HG03060 (cell line): Measurements from ENCODE around the gene RRP36.
"Not testable (repeated sequence)": the region's sequence is repeated elsewhere in the genome, so short reads cannot be mapped to it uniquely, and the experiment has no call there.

Experiments used
- ATAC-seq: cut with Tn5 transposase; IDR thresholded peaks from one replicate; pipeline ENCODE4 v1.9.1; 2021; ENCODE audit warnings: low read depth, moderate number of reproducible peaks; ENCODE audit not compliant: unreplicated experiment

The RRP36 gene

GRCh38 chr6:43021270-43022047, at the start of gene RRP36:
Gene RRP36 (plus strand): TSS chr6:43021623. CDS start chr6:43021655, 32 bp downstream.
- no peak for ATAC-seq

- ATAC-seq = no peak
Measured at GRCh38 chr6:42971746-42972327, 49.6 kb upstream of the RRP36 start.

DNA sequence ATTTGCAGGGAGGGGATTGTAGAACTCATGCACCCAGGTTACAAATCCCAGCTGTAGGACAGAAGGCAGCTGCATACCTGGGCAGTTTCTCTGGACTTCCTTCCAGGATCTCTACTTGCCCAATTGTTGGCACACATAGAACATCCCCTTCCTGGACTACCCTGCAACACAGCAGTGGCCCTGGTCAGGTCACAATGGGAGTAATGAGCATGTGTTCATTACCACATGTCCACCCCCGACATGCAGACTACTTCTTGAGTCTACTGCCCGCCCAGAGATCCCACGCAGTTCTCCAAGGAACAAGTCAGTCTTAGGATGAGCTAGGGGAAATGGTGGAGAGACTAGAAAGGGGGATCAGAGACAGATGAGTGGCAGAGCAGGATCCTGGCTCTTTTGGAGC, 47.5 kb upstream of the RRP36 start:
- ATAC-seq = no peak

GRCh38 chr6:42974919-42975505, 46.4 kb upstream of the RRP36 start:
- ATAC-seq = no peak

GRCh38 chr6:42978487-42978838, 43.0 kb upstream of the RRP36 start:
- no peak for ATAC-seq

DNA sequence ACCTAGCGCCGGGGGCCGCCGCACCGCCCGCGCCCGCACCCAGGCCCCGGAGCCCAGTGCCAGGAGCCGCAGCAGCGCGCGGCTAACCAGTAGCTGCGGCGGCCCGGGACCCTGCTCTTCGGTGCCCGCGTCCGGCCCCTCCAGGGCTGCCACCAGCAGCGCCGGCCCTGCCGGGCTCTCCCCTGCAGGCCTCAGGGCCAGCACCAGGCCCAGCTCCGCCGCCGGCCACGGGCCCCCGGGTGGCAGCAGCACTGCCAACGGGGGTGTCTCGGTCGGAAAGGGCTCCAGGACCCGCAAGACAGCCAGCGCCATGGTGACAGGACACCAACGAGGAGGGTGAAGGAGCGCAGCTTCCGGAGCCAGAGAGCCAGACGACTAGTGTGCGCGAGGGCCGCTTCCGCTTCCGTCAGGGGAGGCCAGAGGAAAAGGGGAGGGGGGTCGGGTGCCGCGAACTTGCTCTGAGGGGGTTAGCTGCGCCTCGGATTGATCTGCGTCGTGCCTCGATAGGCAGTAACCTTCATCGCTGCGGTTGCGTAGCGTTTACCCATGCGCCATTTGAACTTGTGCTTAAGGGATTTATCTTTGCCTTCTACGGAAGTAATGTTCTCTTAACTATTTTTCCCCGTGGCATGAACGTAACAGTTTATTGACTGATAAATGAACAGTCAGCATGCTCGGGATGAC, 42.4 kb upstream of the RRP36 start, which contains the start of gene PEX6:
Gene PEX6 (minus strand): TSS at position 343 of the 684 bp plus-strand sequence. CDS start 31 bp downstream, at position 312.
- ATAC-seq = peak; percentile 57

DNA sequence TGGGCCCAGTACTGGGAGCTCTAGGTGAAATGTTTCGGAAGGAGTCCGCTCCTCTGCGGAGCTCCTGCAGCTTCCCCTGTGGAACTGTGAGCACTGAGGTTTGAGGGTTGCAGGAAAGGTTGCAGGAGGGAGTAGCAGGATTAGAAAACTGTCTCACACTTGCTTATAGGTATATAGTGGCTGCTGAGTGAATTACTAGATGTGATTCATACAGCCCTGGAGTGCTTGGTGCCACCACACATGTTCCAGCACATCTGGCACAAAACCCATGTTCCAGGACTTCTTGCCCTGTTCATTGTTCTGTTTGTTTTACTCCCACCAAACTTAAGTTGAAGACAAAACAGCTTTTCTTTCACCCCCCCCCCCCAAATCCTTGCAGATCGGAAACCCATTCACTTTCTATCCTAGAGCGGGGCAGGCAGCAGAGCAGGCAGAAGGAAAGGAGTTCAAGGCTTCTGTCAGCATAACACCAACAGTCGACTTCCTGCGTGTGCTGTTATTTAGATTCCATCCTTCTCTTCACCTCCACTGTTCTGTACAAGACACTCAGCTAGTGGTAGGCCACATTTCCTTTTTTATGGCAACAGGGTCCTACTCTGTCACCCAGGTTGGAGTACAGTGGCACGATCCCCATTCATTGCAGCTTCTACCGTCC, 41.8 kb upstream of the RRP36 start:
- no peak for ATAC-seq

DNA sequence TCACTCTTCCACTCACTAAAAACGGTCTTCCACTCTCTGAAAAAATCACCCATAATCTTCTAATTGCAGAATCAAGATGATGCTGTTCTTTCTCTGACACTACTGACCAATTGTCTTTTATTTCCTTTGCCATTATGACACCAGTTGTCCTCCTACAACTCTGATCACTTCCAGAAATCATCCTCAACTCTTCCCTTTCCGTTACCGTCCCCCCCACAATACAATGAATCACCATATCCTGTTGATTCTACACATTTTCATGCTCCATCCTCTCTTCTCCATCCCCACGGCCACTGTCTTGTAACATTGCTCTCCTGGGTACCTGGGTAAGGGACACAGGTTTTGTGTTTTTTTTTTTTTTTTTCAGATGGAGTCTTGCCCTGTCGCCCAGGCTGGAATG, 39.6 kb upstream of the RRP36 start:
- no peak for ATAC-seq

GRCh38 chr6:42984001-42984923, 37.2 kb upstream of the RRP36 start, which contains the start of gene PPP2R5D:
Gene PPP2R5D (plus strand): TSS chr6:42984570. CDS start chr6:42984678, 108 bp downstream.
- ATAC-seq = peak; percentile 86

DNA sequence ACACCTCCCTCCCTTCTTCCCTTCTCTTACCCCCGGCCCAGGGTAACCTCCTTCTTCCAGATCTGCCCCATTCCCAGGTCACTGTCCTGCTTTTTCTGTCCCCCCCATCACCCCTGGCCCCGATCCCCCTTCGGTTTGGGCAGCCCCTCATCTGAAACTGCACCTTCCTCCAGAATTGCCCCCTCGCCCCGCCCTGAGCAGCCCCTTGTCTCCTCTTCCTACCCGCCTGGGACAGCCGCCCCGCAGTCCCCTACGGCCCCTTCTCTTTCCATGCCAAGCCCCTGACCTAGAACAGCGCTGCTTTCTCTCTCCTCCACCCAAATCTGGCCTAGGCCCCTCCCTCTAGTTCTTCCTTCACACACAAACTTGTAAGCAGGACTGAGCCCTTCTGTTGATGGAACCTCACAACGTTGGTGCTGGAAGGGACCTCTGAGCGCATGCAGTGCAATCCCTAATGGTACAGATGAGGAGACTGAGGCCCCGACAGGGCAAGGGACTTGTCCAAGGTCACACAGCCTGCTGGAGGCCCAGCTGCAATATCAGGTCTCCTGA, 36.4 kb upstream of the RRP36 start:
- no peak for ATAC-seq

- no peak for ATAC-seq
Measured at GRCh38 chr6:42987533-42988451, 33.6 kb upstream of the RRP36 start.

DNA sequence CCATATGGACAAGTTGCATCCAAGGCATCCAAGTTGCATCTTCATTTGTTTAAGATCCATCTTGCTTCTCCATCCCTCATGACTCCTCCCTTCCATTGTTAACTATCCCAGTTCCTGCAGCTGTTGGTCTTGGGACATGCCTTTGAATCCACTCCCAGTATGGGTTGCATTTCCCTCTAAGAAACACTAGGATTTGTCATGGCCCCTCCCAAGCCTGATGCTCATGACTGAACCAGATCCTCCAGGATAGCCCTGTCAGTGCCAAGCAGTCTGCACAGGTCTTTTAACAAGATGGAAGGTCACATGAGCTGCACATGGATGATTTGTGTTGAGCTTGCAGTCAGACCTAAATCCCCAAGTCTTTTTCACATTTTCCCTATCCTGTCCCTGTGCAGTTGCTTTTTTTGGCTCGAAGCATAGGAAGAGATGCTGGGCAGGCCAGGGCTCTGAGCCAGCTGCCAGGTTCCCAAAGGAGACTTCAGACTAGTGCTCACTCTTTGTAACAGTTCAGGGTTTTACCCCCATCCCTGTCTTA, 32.9 kb upstream of the RRP36 start:
- no peak for ATAC-seq

GRCh38 chr6:42989923-42990322, 31.5 kb upstream of the RRP36 start:
- ATAC-seq = no peak

GRCh38 chr6:42993445-42993844, 28.0 kb upstream of the RRP36 start:
- no peak for ATAC-seq

- ATAC-seq = no peak
Measured at GRCh38 chr6:42996513-42996912, 24.9 kb upstream of the RRP36 start.

- ATAC-seq = not testable (repeated sequence)
Measured at GRCh38 chr6:42998205-42998604, 23.2 kb upstream of the RRP36 start.

- ATAC-seq = no peak
Measured at GRCh38 chr6:43001843-43002242, 19.6 kb upstream of the RRP36 start.

- no peak for ATAC-seq
Measured at GRCh38 chr6:43005844-43006243, 15.6 kb upstream of the RRP36 start.
